Sigmoid colon (tissue), 4 donors: ENCODE results near the gene CCDC68.

ENCODE experiments used
- POLR2A ChIP-seq, 2 donors: fragments of 450-650 bp; IDR thresholded peaks; one replicate each; pipeline ENCODE4 v1.6.1; 2016; ENCODE audit warnings: antibody characterized with exemption in 2 of 2, mild to moderate bottlenecking in 2 of 2, moderate library complexity in 2 of 2
- POLR2AphosphoS5 ChIP-seq, 4 donors: sonication (generic); formaldehyde crosslinking; IDR thresholded peaks; one replicate each; pipeline ENCODE4 v1.6.1; 2017; ENCODE audit warnings: antibody characterized with exemption in 4 of 4
- TF ChIP-seq, protein P1 (sequence below), 4 experiments: fragments of 450-650 bp in 3 of 4; fragments of 200-600 bp in 1 of 4; IDR thresholded peaks; one replicate each; pipeline ENCODE4 v1.5.1; 2016 to 2019; ENCODE audit warnings: antibody characterized with exemption in 4 of 4, mild to moderate bottlenecking in 3 of 4, moderate library complexity in 2 of 4

DNA sequence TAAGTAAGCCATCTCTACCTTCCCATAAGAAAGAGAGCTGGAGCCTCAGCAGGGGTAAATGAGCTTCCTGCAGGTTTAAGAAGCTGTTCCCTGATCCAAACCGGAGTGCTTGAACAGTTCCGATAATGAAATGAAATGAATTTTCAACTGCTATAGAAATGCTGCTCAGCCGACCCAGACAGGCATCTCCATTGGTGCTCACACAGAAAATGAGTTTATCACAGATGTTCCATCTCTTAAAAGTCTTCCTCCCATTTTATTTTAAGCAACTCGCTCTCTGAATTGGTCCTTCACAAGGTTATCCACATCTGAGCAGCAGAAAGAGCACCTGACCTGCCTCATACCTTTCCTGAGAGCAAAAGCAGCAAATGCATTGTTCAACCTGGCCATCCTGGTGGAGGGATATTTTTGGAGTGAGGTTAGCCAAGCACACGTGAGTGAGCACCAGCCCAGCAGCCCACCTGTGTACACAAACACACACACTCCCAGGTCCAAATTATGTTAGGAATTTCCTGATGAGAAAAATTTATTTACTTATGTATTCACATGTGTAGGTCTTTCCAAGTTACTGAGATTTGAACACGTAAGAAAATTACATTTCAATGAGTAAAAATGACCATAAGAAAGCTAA is 42.2 kb upstream of the CCDC68 start:
- TF ChIP-seq, protein P1, sequence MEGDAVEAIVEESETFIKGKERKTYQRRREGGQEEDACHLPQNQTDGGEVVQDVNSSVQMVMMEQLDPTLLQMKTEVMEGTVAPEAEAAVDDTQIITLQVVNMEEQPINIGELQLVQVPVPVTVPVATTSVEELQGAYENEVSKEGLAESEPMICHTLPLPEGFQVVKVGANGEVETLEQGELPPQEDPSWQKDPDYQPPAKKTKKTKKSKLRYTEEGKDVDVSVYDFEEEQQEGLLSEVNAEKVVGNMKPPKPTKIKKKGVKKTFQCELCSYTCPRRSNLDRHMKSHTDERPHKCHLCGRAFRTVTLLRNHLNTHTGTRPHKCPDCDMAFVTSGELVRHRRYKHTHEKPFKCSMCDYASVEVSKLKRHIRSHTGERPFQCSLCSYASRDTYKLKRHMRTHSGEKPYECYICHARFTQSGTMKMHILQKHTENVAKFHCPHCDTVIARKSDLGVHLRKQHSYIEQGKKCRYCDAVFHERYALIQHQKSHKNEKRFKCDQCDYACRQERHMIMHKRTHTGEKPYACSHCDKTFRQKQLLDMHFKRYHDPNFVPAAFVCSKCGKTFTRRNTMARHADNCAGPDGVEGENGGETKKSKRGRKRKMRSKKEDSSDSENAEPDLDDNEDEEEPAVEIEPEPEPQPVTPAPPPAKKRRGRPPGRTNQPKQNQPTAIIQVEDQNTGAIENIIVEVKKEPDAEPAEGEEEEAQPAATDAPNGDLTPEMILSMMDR (IDR thresholded peaks at IDR 0.05), result no peak
- no peak for TF ChIP-seq POLR2AphosphoS5 (IDR thresholded peaks at IDR 0.05)
- TF ChIP-seq POLR2A (IDR thresholded peaks at IDR 0.05), result no peak
